H9 (cell line): ENCODE measurements around the gene GYPE. TPM values are rescaled to one million over a fixed set of nuclear protein-coding genes. Genes with fewer than 3 reads are reported as not detected.
"Not testable (repeated sequence)": the region's sequence is repeated elsewhere in the genome, so short reads cannot be mapped to it uniquely, and the experiment has no call there.

Experiments used
- DNase-seq: peaks from one replicate; pipeline ENCODE4 v3.0.0-alpha.2; 2017
- H2AFZ ChIP-seq: one replicate; pipeline ENCODE4 v1.6.1; 2013; ENCODE audit warnings: mild to moderate bottlenecking, low read length, control low read depth, moderate library complexity
- H2AK5ac ChIP-seq: 2 replicates; pipeline ENCODE4 v1.6.1; 2013; ENCODE audit warnings: low read length, control low read depth, mixed read lengths; ENCODE audit not compliant: insufficient read length
- H2BK120ac ChIP-seq: one replicate; pipeline ENCODE4 v1.6.1; 2013; ENCODE audit warnings: low read depth, mild to moderate bottlenecking, low read length, control low read depth, inconsistent platforms; ENCODE audit not compliant: poor library complexity, severe bottlenecking
- H2BK12ac ChIP-seq: 2 replicates; pipeline ENCODE4 v1.6.1; 2013; ENCODE audit warnings: low read length, control low read depth, mixed read lengths, low read depth; ENCODE audit not compliant: insufficient read length
- H2BK15ac ChIP-seq: 2 replicates; pipeline ENCODE4 v1.6.1; 2013; ENCODE audit warnings: low read depth, low read length, control low read depth
- H2BK20ac ChIP-seq: one replicate; pipeline ENCODE4 v1.6.1; 2013; ENCODE audit warnings: low read depth, mild to moderate bottlenecking, low read length, control low read depth, inconsistent platforms; ENCODE audit not compliant: poor library complexity, severe bottlenecking
- H2BK5ac ChIP-seq: 2 replicates; pipeline ENCODE4 v1.6.1; 2013; ENCODE audit warnings: low read length, control low read depth, mixed read lengths; ENCODE audit not compliant: insufficient read length
- H3K14ac ChIP-seq: 2 replicates; pipeline ENCODE4 v1.6.1; 2013; ENCODE audit warnings: low read length, control low read depth; ENCODE audit not compliant: insufficient read depth
- H3K18ac ChIP-seq: 2 replicates; pipeline ENCODE4 v1.6.1; 2013; ENCODE audit warnings: low read depth, mild to moderate bottlenecking, mixed read lengths, low read length, control low read depth; ENCODE audit not compliant: insufficient read length
- H3K23ac ChIP-seq: 2 replicates; pipeline ENCODE4 v1.6.1; 2013; ENCODE audit warnings: low read length, control low read depth, mixed read lengths, low read depth; ENCODE audit not compliant: insufficient read length
- H3K23me2 ChIP-seq: 2 replicates; pipeline ENCODE4 v1.6.1; 2013; ENCODE audit warnings: low read depth, mild to moderate bottlenecking, mixed read lengths, low read length, control low read depth; ENCODE audit not compliant: insufficient read length, poor library complexity, severe bottlenecking
- H3K27ac ChIP-seq: 2 replicates; pipeline ENCODE4 v1.5.1; 2013; ENCODE audit warnings: low read length, control low read depth, mixed read lengths, low read depth; ENCODE audit not compliant: insufficient read length
- H3K27me3 ChIP-seq: 2 replicates; pipeline ENCODE4 v1.6.1; 2013; ENCODE audit warnings: low read length, control low read depth, inconsistent platforms; ENCODE audit not compliant: insufficient read depth
- H3K4ac ChIP-seq: 2 replicates; pipeline ENCODE4 v1.6.1; 2013; ENCODE audit warnings: low read depth, mild to moderate bottlenecking, control low read depth, inconsistent platforms, low read length, moderate library complexity
- H3K4me1 ChIP-seq: 2 replicates; pipeline ENCODE4 v1.6.1; 2013; ENCODE audit warnings: low read length, control low read depth, inconsistent platforms; ENCODE audit not compliant: insufficient read depth
- H3K4me2 ChIP-seq: 2 replicates; pipeline ENCODE4 v1.6.1; 2013; ENCODE audit warnings: low read length, control low read depth, mixed read lengths; ENCODE audit not compliant: insufficient read length, insufficient read depth
- H3K56ac ChIP-seq: 2 replicates; pipeline ENCODE4 v1.6.1; 2013; ENCODE audit warnings: low read depth, mild to moderate bottlenecking, mixed read lengths, low read length, control low read depth; ENCODE audit not compliant: insufficient read length
- H3K79me1 ChIP-seq: 2 replicates; pipeline ENCODE4 v1.6.1; 2013; ENCODE audit warnings: low read depth, mild to moderate bottlenecking, moderate library complexity, low read length, control low read depth, inconsistent platforms; ENCODE audit not compliant: insufficient read depth, poor library complexity, severe bottlenecking
- H3K79me2 ChIP-seq: 2 replicates; pipeline ENCODE4 v1.6.1; 2013; ENCODE audit warnings: low read length, control low read depth, inconsistent platforms; ENCODE audit not compliant: insufficient read depth
- H3K9ac ChIP-seq: 2 replicates; pipeline ENCODE4 v1.6.1; 2013; ENCODE audit warnings: low read length, control low read depth, mixed read lengths; ENCODE audit not compliant: insufficient read length; ENCODE audit errors: extremely low read depth
- H3K9me3 ChIP-seq: one replicate; pipeline ENCODE4 v1.6.1; 2013; ENCODE audit warnings: low read depth, low read length, inconsistent platforms; ENCODE audit not compliant: control insufficient read depth
- H3T11ph ChIP-seq: one replicate; pipeline ENCODE4 v1.6.1; 2013; ENCODE audit warnings: mild to moderate bottlenecking, low read length, control low read depth, inconsistent platforms
- H4K20me1 ChIP-seq: one replicate; pipeline ENCODE4 v1.6.1; 2013; ENCODE audit not compliant: control insufficient read depth, insufficient read length, insufficient read depth
- H4K5ac ChIP-seq: 2 replicates; pipeline ENCODE4 v1.6.1; 2013; ENCODE audit warnings: low read depth, mild to moderate bottlenecking, mixed read lengths, low read length, control low read depth; ENCODE audit not compliant: insufficient read length
- H4K8ac ChIP-seq: replicated peaks from 2 replicates; pipeline ENCODE4 v1.6.1; 2013; ENCODE audit warnings: low read length, control low read depth, mixed read lengths, low read depth; ENCODE audit not compliant: insufficient read length
- H4K91ac ChIP-seq: 2 replicates; pipeline ENCODE4 v1.6.1; 2013; ENCODE audit warnings: low read depth, mild to moderate bottlenecking, moderate library complexity, mixed read lengths, low read length, control low read depth; ENCODE audit not compliant: insufficient read length
- H3K27ac Mint-ChIP-seq, 3 experiments: 2 replicates in 2 of 3; 3 replicates in 1 of 3; pipeline ENCODE4 v1.8.0; 2020 to 2021; ENCODE audit warnings: mixed read lengths in 3 of 3, mild to moderate bottlenecking in 1 of 3, moderate library complexity in 1 of 3
- H3K27me3 Mint-ChIP-seq: 2 replicates; pipeline ENCODE4 v1.8.0; 2021; ENCODE audit warnings: low read depth, mild to moderate bottlenecking, moderate library complexity, mixed read lengths
- H3K36me3 Mint-ChIP-seq, 3 experiments: 2 replicates in 2 of 3; 3 replicates in 1 of 3; pipeline ENCODE4 v1.8.0; 2020 to 2021; ENCODE audit warnings: low read depth in 3 of 3, mixed read lengths in 3 of 3; ENCODE audit not compliant: insufficient read depth in 1 of 3
- H3K4me1 Mint-ChIP-seq, 2 experiments: 2 replicates each; pipeline ENCODE4 v1.8.0; 2020; ENCODE audit warnings: mixed read lengths in 2 of 2
- H3K4me3 Mint-ChIP-seq, 2 experiments: 2 replicates in 1 of 2; 3 replicates in 1 of 2; pipeline ENCODE4 v1.8.0; 2020 to 2021; ENCODE audit warnings: mild to moderate bottlenecking in 2 of 2, mixed read lengths in 2 of 2, moderate library complexity in 1 of 2
- H3K9me3 Mint-ChIP-seq, 2 experiments: 2 replicates in 1 of 2; 3 replicates in 1 of 2; pipeline ENCODE4 v1.8.0; 2020; ENCODE audit warnings: mild to moderate bottlenecking in 2 of 2, mixed read lengths in 2 of 2, moderate library complexity in 1 of 2
- WGBS: extraction: QIAGEN DNeasy Blood & Tissue Kit; methylation state at CpG from one replicate; pipeline ENCODE4 v1.1.7; 2013; ENCODE audit warnings: missing lambda C conversion rate, low lambda C conversion rate, mixed read lengths; ENCODE audit not compliant: insufficient read length; ENCODE audit errors: extremely low coverage; 5-methylcytosine and 5-hydroxymethylcytosine counted together
- total RNA-seq: library from RNA; stranded (reverse); gene quantifications from 2 replicates; pipeline ENCODE4 v1.2.1, GENCODE V29; 2021

Gene GYPE
- total RNA-seq, 1 experiment from 2014 or later, result not detected

DNA sequence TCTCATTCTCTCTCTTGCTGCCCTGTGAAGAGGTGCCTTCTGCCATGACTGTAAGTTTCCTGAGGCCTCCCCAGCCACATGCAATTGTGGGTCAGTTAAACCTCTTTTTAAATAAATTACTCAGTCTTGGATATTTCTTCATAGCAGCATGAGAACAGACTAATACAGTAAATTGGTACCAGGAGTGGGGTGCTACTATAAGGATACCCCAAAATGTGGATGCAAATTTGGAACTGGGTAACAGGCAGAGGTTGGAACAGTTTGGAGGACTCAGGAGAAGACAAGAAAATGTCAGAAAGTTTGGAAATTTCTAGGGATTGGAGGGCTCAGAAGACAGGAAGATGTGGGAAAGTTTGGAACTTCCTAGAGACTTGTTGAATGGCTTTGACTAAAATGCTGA is 74.8 kb downstream of the GYPE start:
- not testable (repeated sequence) for H3T11ph ChIP-seq, H2AK5ac ChIP-seq, H3K4me1 ChIP-seq, H3K27me3 Mint-ChIP-seq, H4K8ac ChIP-seq, H3K4me3 Mint-ChIP-seq, H4K20me1 ChIP-seq, H3K36me3 Mint-ChIP-seq, H2BK15ac ChIP-seq, H3K27ac ChIP-seq, H3K27ac Mint-ChIP-seq, H3K4me2 ChIP-seq, H3K23me2 ChIP-seq, H2BK120ac ChIP-seq, H3K27me3 ChIP-seq, H3K14ac ChIP-seq, H2BK20ac ChIP-seq, H3K9me3 ChIP-seq, H2BK5ac ChIP-seq, H3K9ac ChIP-seq, H3K23ac ChIP-seq, H3K4me1 Mint-ChIP-seq, H3K4ac ChIP-seq, H3K18ac ChIP-seq, DNase-seq, H2AFZ ChIP-seq, H3K56ac ChIP-seq, H3K79me2 ChIP-seq, H3K79me1 ChIP-seq, H4K91ac ChIP-seq, H2BK12ac ChIP-seq, H4K5ac ChIP-seq
- H3K9me3 Mint-ChIP-seq, result peaks cover 15 to 26% of the 10 kb centered on the region in 2 experiments

- not testable (repeated sequence) for H3K4ac ChIP-seq, H3K27me3 Mint-ChIP-seq, DNase-seq
Measured at GRCh38 chr4:143829239-143829620, 76.1 kb downstream of the GYPE start.

More at GRCh38 chr4:143829239-143829620, 76.1 kb downstream of the GYPE start:
- H3K23ac ChIP-seq, H4K8ac ChIP-seq, H3K79me2 ChIP-seq, H3K9ac ChIP-seq, H2AK5ac ChIP-seq, H2BK20ac ChIP-seq, H3T11ph ChIP-seq, H3K27ac ChIP-seq, H3K27me3 ChIP-seq, H3K18ac ChIP-seq, H3K4me1 Mint-ChIP-seq, H4K5ac ChIP-seq, H3K79me1 ChIP-seq, H2BK120ac ChIP-seq, H3K36me3 Mint-ChIP-seq, H3K56ac ChIP-seq, H3K14ac ChIP-seq, H2BK5ac ChIP-seq, H3K27ac Mint-ChIP-seq, H4K20me1 ChIP-seq, H4K91ac ChIP-seq, H3K4me3 Mint-ChIP-seq, H2AFZ ChIP-seq, H2BK15ac ChIP-seq, H3K4me2 ChIP-seq, H3K9me3 ChIP-seq, H3K23me2 ChIP-seq, H3K4me1 ChIP-seq, H2BK12ac ChIP-seq: not testable (repeated sequence)
- H3K9me3 Mint-ChIP-seq, result peaks cover 15 to 20% of the 10 kb centered on the region in 2 experiments
- no CpG with 5 or more reads among the region's 4 CpGs for WGBS

Other genes starting within 250 kb of the GYPE start
- gene FREM3, start 204.9 kb downstream of the GYPE start, total RNA-seq, result not detected in 2 replicates
- not detected in 2 replicates for gene GYPB, start 113.8 kb upstream of the GYPE start, total RNA-seq
- not detected in 2 replicates for gene GYPA, start 235.2 kb upstream of the GYPE start, total RNA-seq